Measurements from ENCODE around the gene SELENOS. TPM values are rescaled to one million over a fixed set of nuclear protein-coding genes. Genes with fewer than 3 reads are reported as not detected.

Gene SELENOS
- total RNA-seq, 4 donors from 2014 or later: 39.8 to 88.3 (median 50.2) TPM

- peak overlapping the region; percentile 24 for H3K27ac ChIP-seq
- H3K27me3 ChIP-seq: no peaks in the 10 kb centered on the region
- 30% methylated on average over 3 of the region's 5 CpGs for WGBS
- peaks cover 24% of the 10 kb centered on the region for H3K36me3 ChIP-seq
- peaks cover 37% of the 10 kb centered on the region for H3K4me1 ChIP-seq
- no peak overlapping the region for H3K4me3 ChIP-seq
- H3K9me3 ChIP-seq: no peaks in the 10 kb centered on the region
- no peak for TF ChIP-seq POLR2A (IDR thresholded peaks at IDR 0.05)
- no peak for TF ChIP-seq CTCF (IDR thresholded peaks at IDR 0.05)
- TF ChIP-seq EP300 (IDR thresholded peaks at IDR 0.05): no peak
- TF ChIP-seq POLR2AphosphoS5 (IDR thresholded peaks at IDR 0.05): no peak
- DNase-seq (ENCODE audit: low spot score in 2 of 2): no peak
These were observed 44.6 kb downstream of the SELENOS start for GRCh38 chr15:101232677-101233076.

DNA sequence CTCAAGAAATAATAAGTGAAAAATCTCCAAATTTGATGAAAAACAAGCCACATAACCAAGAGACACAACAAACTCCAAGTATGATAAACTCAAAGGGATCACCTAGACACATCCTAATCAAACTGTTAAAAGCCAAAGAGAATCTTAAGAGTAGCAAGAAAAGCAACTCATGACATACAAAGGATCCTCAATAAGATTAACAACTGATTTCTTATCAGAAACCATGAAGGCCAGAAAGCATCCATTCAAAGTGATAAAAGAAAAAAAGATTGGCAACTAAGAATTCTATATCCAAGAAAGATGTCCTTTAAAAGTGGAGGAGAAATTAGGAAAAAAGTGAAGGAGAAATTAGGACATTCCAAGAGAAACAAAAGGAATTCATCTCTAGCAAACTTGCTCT lies 49.0 kb downstream of the SELENOS start:
- TF ChIP-seq CTCF (IDR thresholded peaks at IDR 0.05) (no peak), EP300 (IDR thresholded peaks at IDR 0.05) (no peak), POLR2AphosphoS5 (IDR thresholded peaks at IDR 0.05) (no peak), POLR2A (IDR thresholded peaks at IDR 0.05) (no peak)

DNA sequence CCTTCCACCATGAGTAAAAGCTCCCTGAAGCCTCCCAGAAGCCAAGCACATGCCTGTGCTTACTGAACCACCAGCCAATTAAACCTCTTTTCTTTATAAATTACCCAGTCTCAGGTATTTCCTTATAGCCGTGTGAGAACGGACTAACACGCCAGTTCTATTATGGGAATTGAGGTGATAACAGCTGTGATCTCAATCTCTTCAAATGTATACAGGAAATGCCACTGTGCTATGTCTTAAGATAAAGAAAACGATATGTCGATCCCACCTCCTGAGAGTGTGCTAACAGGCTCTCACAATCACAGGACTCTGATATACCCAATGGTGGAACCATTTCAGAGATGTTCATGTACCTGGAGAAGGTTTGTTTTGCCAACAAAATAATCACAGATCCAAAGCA lies 51.6 kb downstream of the SELENOS start:
- no peak for DNase-seq (ENCODE audit: low spot score in 2 of 2)
- no peak for TF ChIP-seq CTCF (IDR thresholded peaks at IDR 0.05)
- no peak for TF ChIP-seq POLR2A (IDR thresholded peaks at IDR 0.05)
- no peak for TF ChIP-seq POLR2AphosphoS5 (IDR thresholded peaks at IDR 0.05)
- TF ChIP-seq EP300 (IDR thresholded peaks at IDR 0.05): no peak
- Histone ChIP-seq H3K27ac (no peak overlapping the region), H3K9me3 (no peaks in the 10 kb centered on the region), H3K4me1 (peaks cover 35% of the 10 kb centered on the region), H3K27me3 (no peaks in the 10 kb centered on the region), H3K36me3 (peaks cover 10% of the 10 kb centered on the region), H3K4me3 (no peak overlapping the region)
- 80% methylated on average over 5 of the region's 5 CpGs for WGBS

More for the DNA sequence above, 49.0 kb downstream of the SELENOS start:
- Histone ChIP-seq H3K36me3 (peaks cover 17% of the 10 kb centered on the region), H3K4me3 (no peak overlapping the region), H3K27me3 (no peaks in the 10 kb centered on the region), H3K27ac (no peak overlapping the region), H3K4me1 (peaks cover 38% of the 10 kb centered on the region), H3K9me3 (no peaks in the 10 kb centered on the region)
- no peak for DNase-seq (ENCODE audit: low spot score in 2 of 2)

Other genes starting within 250 kb of the SELENOS start
- 10 to 100 TPM; 29.7 to 39.6 (median 30.5) TPM for gene CHSY1, start 25.4 kb downstream of the SELENOS start, total RNA-seq
- 100 to 1,000 TPM in 1 of 4 donors, 10 to 100 TPM in 3; 43.1 to 122 (median 48.2) TPM for gene SNRPA1, start 17.8 kb upstream of the SELENOS start, total RNA-seq
- gene PCSK6, start 212.2 kb upstream of the SELENOS start, total RNA-seq: 10 to 100 TPM; 12.9 to 31.5 (median 23.7) TPM

Measured in suprapubic skin (tissue), 4 donors.